GM23248 (cell line): Measurements from ENCODE around the gene TELO2. TPM values are rescaled to one million over a fixed set of nuclear protein-coding genes. Genes with fewer than 3 reads are reported as not detected.

ENCODE experiments used
- DNase-seq: peaks from one replicate; pipeline ENCODE4 v3.0.0-alpha.2; 2015
- H2AFZ ChIP-seq: fragments of 200-600 bp; sonication (generic); 2 replicates; pipeline ENCODE4 v1.6.1; 2016; ENCODE audit warnings: antibody characterized with exemption
- H3F3A ChIP-seq: fragments of 200-600 bp; sonication (generic); 2 replicates; pipeline ENCODE4 v1.6.1; 2016; ENCODE audit warnings: mild to moderate bottlenecking, antibody characterized with exemption, mixed run types; ENCODE audit not compliant: insufficient read depth
- H3K27ac ChIP-seq: fragments of 200-600 bp; sonication (generic); 2 replicates; pipeline ENCODE4 v1.5.1; 2016; ENCODE audit warnings: mild to moderate bottlenecking
- H3K27me3 ChIP-seq: fragments of 200-600 bp; sonication (generic); replicated peaks from 2 replicates; pipeline ENCODE4 v1.6.1; 2016; ENCODE audit warnings: mild to moderate bottlenecking; ENCODE audit not compliant: insufficient read depth
- H3K36me3 ChIP-seq: fragments of 200-600 bp; sonication (generic); 2 replicates; pipeline ENCODE4 v1.6.1; 2016; ENCODE audit warnings: low read depth, mild to moderate bottlenecking
- H3K4me1 ChIP-seq: fragments of 200-600 bp; sonication (generic); 2 replicates; pipeline ENCODE4 v1.6.1; 2016; ENCODE audit warnings: mild to moderate bottlenecking; ENCODE audit not compliant: insufficient read depth
- H3K4me2 ChIP-seq: fragments of 200-600 bp; sonication (generic); one replicate; pipeline ENCODE4 v1.6.1; 2016; ENCODE audit warnings: mild to moderate bottlenecking; ENCODE audit not compliant: unreplicated experiment
- H3K4me3 ChIP-seq: fragments of 200-600 bp; sonication (generic); 2 replicates; pipeline ENCODE4 v1.5.1; 2016; ENCODE audit warnings: mild to moderate bottlenecking
- H3K79me2 ChIP-seq: fragments of 200-600 bp; sonication (generic); 2 replicates; pipeline ENCODE4 v1.6.1; 2016; ENCODE audit warnings: mild to moderate bottlenecking; ENCODE audit not compliant: insufficient read depth
- H3K9ac ChIP-seq: fragments of 200-600 bp; sonication (generic); 2 replicates; pipeline ENCODE4 v1.6.1; 2016; ENCODE audit warnings: mild to moderate bottlenecking
- H3K9me2 ChIP-seq: fragments of 200-600 bp; sonication (generic); 2 replicates; pipeline ENCODE4 v1.6.1; 2016; ENCODE audit warnings: mixed run types, mild to moderate bottlenecking, moderate library complexity; ENCODE audit not compliant: insufficient read depth
- H3K9me3 ChIP-seq: fragments of 200-600 bp; sonication (generic); one replicate; pipeline ENCODE4 v1.6.1; 2017; ENCODE audit warnings: low read depth
- H4K20me1 ChIP-seq: fragments of 200-600 bp; sonication (generic); 2 replicates; pipeline ENCODE4 v1.6.0; 2016; ENCODE audit not compliant: insufficient read depth
- EZH2 ChIP-seq: fragments of 200-600 bp; sonication (generic); IDR thresholded peaks from 2 replicates; pipeline ENCODE4 v1.6.1; 2018; ENCODE audit warnings: antibody characterized with exemption, mild to moderate bottlenecking; ENCODE audit not compliant: insufficient read depth, poor library complexity, severe bottlenecking
- EZH2phosphoT487 ChIP-seq: fragments of 200-600 bp; sonication (generic); IDR thresholded peaks from 2 replicates; pipeline ENCODE4 v1.6.1; 2018; ENCODE audit warnings: antibody characterized with exemption, moderate library complexity, mild to moderate bottlenecking, low read depth; ENCODE audit not compliant: insufficient read depth
- whole genome bisulfite sequencing, 2 experiments: methylation state at CpG; one replicate each; pipeline ENCODE4 v1.1.6; 2015 to 2017; ENCODE audit warnings: low lambda C conversion rate in 2 of 2, low coverage in 1 of 2; ENCODE audit errors: missing lambda C conversion rate in 2 of 2; 5-methylcytosine and 5-hydroxymethylcytosine counted together
- in situ Hi-C: fragments of 300-500 bp; cut with MboI; formaldehyde crosslinking; loops from 2 replicates; pipeline ENCODE4 v1.15.0; 2020
- polyA plus RNA-seq: library from polyadenylated mRNA; unstranded; fragments of >200 nt; fragmentation: Nextera tagmentation; extraction: Ambion mirVana; gene quantifications from 2 replicates; pipeline ENCODE4 v1.2.1, GENCODE V29; 2016
- total RNA-seq: library from RNA; depleted of rRNA; stranded (reverse); fragments of >200 nt; shearing (Covaris generic); gene quantifications from 2 replicates; pipeline ENCODE4 v1.2.3, GENCODE V29; 2014

The TELO2 gene
- total and polyA plus RNA-seq, 2 experiments from 2014 or later, result 29.3 to 30.5 TPM

DNA sequence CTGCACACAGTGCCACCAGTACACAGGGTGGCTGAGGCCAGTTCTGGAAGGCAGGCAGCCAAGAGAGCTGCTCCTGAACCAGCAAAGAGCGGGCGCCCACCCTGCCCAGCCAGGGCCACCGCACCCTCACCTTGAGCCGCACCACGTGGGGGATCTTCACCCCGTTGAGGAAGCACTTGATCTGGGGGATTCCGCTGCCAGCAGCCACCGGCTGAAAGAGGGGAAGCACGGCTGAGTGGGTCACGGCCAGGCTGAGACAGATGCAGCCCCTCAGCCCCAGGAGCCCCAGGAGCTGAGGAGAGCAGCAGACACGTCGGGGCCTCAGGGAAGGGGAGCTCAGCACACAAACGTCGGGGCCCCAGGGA lies 34.2 kb upstream of the TELO2 start:
- DNase-seq, result no peak
- TF ChIP-seq EZH2 (no peak), EZH2phosphoT487 (no peak)

DNA sequence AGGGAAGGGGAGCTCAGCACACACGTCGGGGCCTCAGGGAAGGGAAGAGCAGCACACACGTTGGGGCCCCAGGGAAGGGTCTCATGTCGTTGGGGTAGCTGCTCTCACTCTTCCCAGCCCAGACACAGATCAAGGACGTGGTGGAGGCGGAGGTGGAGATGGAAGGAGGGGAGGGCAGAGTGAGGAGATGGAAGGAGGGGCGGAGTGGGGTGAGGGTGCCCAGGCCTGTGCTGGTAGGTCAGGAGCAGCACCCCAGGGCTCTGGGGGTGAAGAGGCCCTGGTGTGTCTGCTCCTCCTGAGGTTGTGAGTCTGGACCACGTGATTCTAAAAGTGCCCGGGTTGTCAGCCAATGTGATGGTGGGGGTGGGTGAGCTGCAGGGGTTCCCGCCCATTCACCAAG lies 33.2 kb upstream of the TELO2 start:
- Histone ChIP-seq H3F3A (no peaks in the 10 kb centered on the region), H3K4me2 (no peak overlapping the region), H3K4me1 (no peaks in the 10 kb centered on the region), H3K9ac (no peak overlapping the region), H3K4me3 (no peak overlapping the region), H3K27ac (no peak overlapping the region), H3K36me3 (no peaks in the 10 kb centered on the region), H4K20me1 (no peaks in the 10 kb centered on the region), H3K9me2 (no peaks in the 10 kb centered on the region), H3K9me3 (no peaks in the 10 kb centered on the region), H3K79me2 (no peaks in the 10 kb centered on the region), H2AFZ (no peak overlapping the region), H3K27me3 (no peaks in the 10 kb centered on the region)
- TF ChIP-seq EZH2 (no peak), EZH2phosphoT487 (no peak)
- 84 to 89% methylated on average over 9 to 10 of the region's 10 CpGs for WGBS, 2 experiments
- DNase-seq, result no peak
- in situ Hi-C loops, result no loop called here

More for the DNA sequence above, 34.2 kb upstream of the TELO2 start:
- H3K27me3 ChIP-seq, result no peaks in the 10 kb centered on the region
- H3K9me2 ChIP-seq, result no peaks in the 10 kb centered on the region
- H3F3A ChIP-seq, result no peaks in the 10 kb centered on the region
- H3K4me2 ChIP-seq, result no peak overlapping the region
- H3K79me2 ChIP-seq, result no peaks in the 10 kb centered on the region
- no peak overlapping the region for H2AFZ ChIP-seq
- H4K20me1 ChIP-seq, result no peaks in the 10 kb centered on the region
- H3K9me3 ChIP-seq, result no peaks in the 10 kb centered on the region
- H3K36me3 ChIP-seq, result no peaks in the 10 kb centered on the region
- 83 to 89% methylated on average over 12 to 14 of the region's 14 CpGs for WGBS, 2 experiments
- no peak overlapping the region for H3K9ac ChIP-seq
- in situ Hi-C loops, result no loop called here
- H3K27ac ChIP-seq, result no peak overlapping the region
- H3K4me3 ChIP-seq, result no peak overlapping the region
- H3K4me1 ChIP-seq, result no peaks in the 10 kb centered on the region

DNA sequence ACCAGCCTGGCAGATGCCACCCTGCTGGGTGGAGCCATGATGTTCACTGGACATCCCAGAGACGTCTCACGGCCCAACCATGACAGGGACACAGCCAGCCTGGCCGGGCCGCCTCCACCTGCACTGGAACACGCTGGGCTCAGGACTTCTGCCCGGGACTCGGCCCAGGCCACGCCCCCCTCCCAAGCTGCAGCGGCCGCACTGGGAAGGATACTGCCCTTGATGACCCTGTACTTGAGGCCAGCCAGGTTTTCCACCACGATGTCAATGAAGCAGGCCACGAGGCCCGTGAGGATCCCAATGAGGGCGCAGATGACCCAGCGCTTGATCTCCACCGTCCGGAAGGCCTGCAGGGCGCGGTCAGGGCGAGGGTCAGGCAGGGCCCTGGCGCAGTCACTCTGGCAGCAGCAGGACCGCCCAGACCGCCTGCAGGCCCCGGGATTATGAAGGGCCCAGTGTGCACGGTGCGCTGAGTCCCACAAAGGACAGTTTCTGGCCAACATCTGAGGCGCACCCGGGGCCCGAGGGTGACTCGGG lies 32.5 kb upstream of the TELO2 start:
- H3K9ac ChIP-seq, result no peak overlapping the region
- in situ Hi-C loops, result no loop called here
- H3K27me3 ChIP-seq, result no peaks in the 10 kb centered on the region
- no peaks in the 10 kb centered on the region for H4K20me1 ChIP-seq
- no peaks in the 10 kb centered on the region for H3K4me1 ChIP-seq
- TF ChIP-seq EZH2phosphoT487 (no peak), EZH2 (no peak)
- no peaks in the 10 kb centered on the region for H3K9me2 ChIP-seq
- no peak overlapping the region for H3K27ac ChIP-seq
- H3K79me2 ChIP-seq, result no peaks in the 10 kb centered on the region
- H3F3A ChIP-seq, result no peaks in the 10 kb centered on the region
- 95 to 96% methylated on average over 29 to 30 of the region's 30 CpGs for WGBS, 2 experiments
- no peak for DNase-seq
- no peak overlapping the region for H3K4me3 ChIP-seq
- H3K36me3 ChIP-seq, result no peaks in the 10 kb centered on the region
- no peak overlapping the region for H3K4me2 ChIP-seq
- no peaks in the 10 kb centered on the region for H3K9me3 ChIP-seq
- H2AFZ ChIP-seq, result no peak overlapping the region

DNA sequence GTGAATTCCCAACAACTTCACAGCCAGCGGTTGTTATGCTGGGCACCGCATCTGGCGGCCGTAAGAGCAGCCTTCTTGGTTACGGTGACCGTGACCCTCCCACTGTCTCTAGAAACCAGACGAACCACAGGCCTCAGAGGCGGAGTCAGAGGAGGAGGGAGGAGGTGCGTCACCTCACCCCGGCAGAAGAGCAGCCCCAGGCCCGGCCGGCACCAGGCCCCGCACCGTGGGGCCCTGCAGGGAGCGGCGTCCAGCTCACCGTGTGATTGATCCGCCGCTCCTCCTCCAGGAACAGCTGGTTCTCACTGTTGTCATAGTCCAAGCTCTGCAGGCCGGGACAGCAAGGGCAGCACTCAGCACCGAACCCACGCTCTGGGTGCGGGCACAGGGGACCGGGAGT lies 32.0 kb upstream of the TELO2 start:
- H3K27ac ChIP-seq, result no peak overlapping the region
- DNase-seq, result no peak
- no peaks in the 10 kb centered on the region for H3K9me3 ChIP-seq
- H3K4me1 ChIP-seq, result no peaks in the 10 kb centered on the region
- no peak overlapping the region for H3K4me3 ChIP-seq
- no peaks in the 10 kb centered on the region for H3K9me2 ChIP-seq
- no peaks in the 10 kb centered on the region for H3K27me3 ChIP-seq
- TF ChIP-seq EZH2phosphoT487, result no peak
- TF ChIP-seq EZH2, result no peak
- H3F3A ChIP-seq, result no peaks in the 10 kb centered on the region
- H2AFZ ChIP-seq, result no peak overlapping the region
- H3K9ac ChIP-seq, result no peak overlapping the region
- WGBS, 2 experiments, result 85 to 87% methylated on average over 19 to 24 of the region's 24 CpGs
- no peaks in the 10 kb centered on the region for H3K79me2 ChIP-seq
- in situ Hi-C loops, result no loop called here
- H4K20me1 ChIP-seq, result no peaks in the 10 kb centered on the region
- no peak overlapping the region for H3K4me2 ChIP-seq
- no peaks in the 10 kb centered on the region for H3K36me3 ChIP-seq
